Measurements from ENCODE around the gene GFRA1.

DNA sequence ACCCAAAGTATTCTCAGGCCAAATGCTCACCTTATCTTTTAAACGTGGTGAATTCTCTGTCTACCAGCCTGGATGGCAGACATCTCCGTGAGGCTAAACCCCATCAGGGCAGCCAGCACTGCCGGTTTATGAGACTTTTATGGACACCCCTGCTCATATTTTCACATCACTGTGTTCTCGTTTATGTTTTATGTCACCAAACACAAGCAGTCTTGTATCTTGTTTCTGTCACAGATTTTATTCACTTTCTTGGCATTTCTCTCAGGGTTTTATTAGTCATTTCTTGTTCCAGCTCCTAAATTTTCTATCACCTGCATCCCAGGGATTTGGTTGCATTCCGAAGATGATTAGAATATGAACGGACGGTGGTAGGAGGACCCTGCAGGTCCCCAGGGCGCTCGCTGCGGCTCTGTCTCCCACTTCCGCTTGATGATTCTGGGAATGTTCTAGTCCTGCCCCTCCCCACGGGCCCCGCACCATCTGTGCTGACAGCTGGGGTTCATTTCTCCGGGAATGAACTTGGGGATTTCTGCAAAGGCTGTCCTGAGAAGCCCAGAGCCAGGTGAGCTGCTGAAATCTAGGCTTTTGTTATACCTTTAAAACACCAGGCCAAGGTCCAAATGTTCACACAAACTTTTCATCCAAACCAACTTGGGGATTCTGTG, 217.6 kb downstream of the GFRA1 start:
- TF ChIP-seq CTCF (conservative IDR thresholded peaks at IDR 0.05; ENCODE audit: low read length) (no peak), EZH2phosphoT487 (IDR thresholded peaks at IDR 0.05; ENCODE audit: borderline replicate concordance, low read depth, low read length) (no peak)
